ENCODE measurements around the gene TMEM191C.
"Not testable (repeated sequence)": the region's sequence is repeated elsewhere in the genome, so short reads cannot be mapped to it uniquely, and the experiment has no call there.

- TF ChIP-seq CTCF (IDR thresholded peaks at IDR 0.05); EZH2 (IDR thresholded peaks at IDR 0.05; ENCODE audit: borderline replicate concordance, insufficient read depth, low read depth, low read length, poor library complexity, severe bottlenecking): not testable (repeated sequence)
Observed at GRCh38 chr22:21442123-21442522, 25.1 kb upstream of the TMEM191C start.

All from B cell (primary cell).